Putamen (tissue), 1 donor: ENCODE results near the gene COL3A1.

Experiments used
- DNase-seq: peaks from one replicate; pipeline ENCODE4 v3.0.0-alpha.2; 2016; ENCODE audit warnings: low spot score

COL3A1 gene

DNA sequence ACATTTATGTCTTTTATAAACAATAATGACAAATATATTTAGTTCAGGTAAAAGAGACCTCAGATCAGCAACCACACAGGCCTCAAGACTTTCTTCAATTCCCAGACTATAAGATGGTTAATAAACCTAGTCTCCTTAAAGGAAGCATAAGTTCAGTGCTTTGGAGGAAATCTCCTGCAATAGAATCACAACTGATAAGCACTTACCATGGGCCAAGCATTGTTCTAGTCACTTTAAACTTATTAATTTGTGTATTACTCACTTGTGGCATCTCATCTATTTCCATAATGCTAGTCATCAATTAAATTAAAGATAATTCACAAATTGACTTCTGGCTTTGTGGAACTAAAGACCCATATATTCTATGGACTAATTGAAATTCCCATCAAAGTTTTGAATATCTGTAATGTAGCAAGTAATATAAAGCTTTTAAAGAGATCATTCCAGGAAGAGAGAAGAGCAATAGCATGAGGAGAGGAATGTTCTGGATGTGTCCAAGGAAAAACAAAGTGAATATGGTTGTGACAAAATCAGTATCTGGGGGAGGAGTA lies 42.2 kb downstream of the COL3A1 start:
- DNase-seq, result no peak

DNA sequence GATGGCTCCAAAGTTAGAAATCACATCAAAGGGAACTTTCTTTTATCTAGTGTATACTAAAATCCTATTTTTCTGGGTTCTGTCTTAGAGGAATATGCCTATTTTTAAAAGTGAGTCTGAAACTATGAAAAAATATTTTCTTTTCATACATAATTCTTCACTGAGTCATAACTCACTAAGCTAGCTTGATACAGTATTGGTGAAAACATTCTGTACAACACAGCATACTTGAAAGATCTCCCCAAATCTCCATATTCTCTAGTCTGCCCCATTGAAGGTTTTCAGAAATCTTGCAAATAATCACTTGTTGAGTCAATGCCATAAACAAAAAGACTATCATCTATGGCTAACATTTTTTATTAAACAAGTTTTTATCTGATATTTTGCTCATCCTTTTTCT lies 44.5 kb downstream of the COL3A1 start:
- DNase-seq, result no peak

DNA sequence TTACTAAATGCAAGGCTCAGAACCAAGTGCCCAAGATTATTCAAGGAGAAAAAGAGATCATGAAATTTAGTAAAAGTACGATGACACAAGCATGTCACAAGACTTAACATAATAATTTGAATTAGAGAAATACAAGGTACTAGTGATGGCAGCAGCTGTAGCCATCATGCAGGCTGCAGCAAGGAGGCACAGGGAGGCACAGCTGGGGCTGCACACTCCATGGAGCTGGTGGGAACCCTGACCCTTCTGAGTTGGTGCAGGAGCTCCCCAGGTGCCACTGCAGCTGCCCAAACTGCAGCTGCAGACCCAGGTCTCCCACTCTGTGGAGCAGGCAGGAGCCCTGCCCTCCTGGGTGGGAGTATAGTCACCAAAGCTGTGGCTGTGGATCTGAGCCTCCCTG lies 46.0 kb downstream of the COL3A1 start:
- DNase-seq, result no peak

DNA sequence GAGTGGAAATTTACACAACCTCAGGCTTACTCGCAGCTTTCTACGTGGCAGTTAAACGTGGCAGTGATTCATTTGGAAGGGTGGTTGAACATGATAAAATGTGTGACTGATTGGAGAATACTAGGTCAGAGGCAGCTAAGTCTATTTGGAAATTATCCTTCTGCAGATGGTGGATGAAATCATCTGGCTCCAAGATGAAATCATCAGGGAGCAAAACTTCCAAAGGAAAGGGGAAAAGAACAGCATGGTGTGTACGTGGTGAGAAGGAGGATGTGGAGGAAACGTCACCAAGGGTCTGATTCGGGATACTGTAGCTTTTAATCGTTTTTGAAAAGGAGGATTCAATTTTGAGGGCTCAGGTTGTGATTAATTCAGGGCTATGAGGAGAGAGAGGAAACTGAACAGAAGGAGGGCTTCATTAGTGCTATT lies 47.9 kb downstream of the COL3A1 start:
- DNase-seq, result no peak

DNA sequence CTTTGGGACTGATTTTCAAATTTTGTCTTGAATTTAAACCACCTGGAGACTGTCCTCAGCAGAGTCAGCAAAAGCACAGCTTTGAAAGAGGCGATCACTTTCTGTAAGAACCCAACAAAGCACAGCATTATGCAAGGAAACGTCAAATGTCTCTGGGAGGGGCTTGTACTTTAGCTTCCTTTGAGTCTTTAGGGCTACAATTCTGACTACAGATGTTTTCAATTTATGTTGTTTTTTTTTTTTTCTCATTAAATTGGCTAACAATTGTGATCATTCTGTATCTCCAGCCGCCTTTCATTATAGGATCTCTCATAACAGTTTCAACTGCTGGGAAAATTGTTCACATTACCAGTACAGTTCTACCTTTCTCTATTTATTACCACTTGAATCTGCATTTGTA lies 48.3 kb downstream of the COL3A1 start:
- DNase-seq, result no peak

DNA sequence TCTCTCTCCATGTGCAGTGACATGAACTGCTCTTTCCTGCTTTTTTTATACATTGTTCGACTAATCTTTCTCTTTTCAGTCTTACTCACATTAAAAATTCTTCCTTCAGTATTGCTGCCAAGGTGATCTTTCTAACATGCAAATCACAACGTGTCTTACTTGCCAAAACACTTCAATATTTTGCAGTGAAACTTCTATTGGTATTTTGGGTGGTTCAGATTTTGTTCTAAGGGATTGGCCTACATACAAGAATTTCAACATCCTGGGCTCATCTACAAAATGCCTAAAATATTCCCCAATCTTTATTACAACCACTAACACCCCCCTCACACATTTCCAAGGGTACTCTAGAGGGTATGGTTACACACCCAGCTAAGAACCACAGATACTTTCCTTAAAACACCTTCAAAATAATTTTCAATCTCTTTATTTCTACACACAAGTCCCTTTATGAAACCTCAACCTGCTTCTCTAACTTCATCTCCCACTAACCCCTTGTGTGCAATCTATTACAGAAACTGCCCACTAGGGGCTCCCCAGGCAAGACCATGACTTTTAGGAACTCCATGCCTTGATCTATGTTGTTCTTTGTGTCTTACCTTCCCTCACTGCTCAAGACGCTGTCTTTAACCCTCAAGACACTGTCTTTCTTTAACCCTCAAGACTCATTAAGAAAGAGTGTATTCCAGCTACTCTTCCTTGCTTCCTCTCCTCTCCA lies 50.9 kb downstream of the COL3A1 start:
- DNase-seq, result peak; percentile 25

DNA sequence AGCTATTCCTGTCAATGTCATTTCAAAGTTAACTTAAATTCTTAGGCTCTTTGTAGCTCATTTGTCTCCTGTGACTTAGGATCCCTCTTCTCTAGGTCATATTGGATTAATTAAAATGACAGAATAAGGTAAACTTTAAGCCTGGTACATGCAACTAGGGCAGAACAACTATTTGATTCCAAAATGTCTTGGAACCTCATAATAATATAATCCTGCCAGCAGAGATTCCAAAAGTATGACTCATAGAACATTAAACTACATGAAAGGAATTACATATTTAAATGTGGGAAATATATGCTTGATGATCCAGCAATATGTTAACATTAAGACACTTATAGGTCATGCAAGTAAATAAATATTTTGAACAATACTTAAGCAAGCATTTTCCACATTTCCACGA lies 63.3 kb downstream of the COL3A1 start:
- DNase-seq, result no peak

DNA sequence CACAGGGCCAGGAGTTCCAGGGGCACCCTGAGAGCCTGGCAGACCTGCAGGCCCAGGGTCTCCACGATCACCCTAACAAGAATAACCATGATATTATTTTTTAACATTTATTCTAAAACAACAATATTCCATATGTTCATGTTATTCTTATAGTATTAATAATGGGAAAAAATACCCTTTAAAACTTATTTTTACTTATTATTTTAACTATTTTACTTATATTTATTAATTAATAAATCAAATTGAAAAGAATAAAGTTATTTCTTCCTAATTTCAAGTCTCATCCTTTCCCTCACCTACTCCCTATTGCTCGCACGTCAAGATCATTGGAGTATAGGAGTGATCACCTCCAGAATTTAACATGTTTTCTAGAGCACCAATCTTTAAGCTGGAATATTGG lies 71.7 kb downstream of the COL3A1 start:
- no peak for DNase-seq

DNA sequence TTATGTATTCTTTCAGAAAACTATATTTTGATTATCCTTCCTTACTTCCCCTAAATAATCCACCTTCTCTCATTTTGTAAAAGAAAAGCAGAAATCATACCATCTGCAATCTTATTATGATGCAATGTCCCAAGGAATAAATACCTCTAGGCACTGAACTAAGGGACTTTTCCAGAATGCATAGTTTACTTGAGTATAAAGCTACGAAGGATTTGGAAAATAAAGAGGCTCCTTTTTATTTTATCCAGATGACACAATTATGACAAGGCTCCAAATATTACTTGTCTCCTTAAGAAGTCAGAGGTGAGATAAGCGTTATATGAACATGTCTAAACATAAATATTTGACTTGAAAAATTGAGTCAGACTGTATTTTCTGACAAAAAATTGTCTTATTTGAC lies 72.1 kb downstream of the COL3A1 start:
- DNase-seq, result no peak

DNA sequence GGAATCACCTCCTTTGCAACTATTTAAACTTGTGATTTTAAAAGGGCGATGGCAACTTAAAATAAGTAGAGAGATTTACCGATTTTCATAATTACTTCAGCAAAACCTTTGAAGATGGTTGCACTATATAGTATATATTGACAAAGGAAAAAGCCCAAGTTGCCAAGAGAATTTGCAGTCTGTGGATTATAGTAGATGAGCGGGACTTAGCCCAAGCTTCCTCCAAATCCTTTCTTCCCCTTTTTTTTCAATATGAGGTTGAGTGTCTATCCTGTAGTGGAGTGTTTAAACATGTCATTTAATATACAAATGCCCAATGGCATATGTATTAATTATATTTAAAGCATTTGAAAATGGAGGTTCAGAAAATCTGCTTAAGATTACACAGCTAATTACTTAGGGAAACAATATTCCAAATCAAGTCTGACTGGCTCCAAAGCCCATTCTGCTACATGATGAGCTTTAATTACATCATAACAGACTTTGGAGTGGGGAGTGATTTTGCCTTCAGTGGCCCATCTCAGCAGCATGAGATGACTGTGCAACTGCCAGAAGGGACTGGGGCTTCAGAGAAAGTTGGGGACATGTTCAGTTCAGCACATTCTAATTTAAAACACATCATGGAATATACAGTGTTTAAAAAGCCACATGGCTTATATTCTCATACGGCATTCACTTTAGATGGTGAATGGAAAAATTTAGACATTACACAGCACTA lies 73.2 kb downstream of the COL3A1 start:
- DNase-seq, result no peak

DNA sequence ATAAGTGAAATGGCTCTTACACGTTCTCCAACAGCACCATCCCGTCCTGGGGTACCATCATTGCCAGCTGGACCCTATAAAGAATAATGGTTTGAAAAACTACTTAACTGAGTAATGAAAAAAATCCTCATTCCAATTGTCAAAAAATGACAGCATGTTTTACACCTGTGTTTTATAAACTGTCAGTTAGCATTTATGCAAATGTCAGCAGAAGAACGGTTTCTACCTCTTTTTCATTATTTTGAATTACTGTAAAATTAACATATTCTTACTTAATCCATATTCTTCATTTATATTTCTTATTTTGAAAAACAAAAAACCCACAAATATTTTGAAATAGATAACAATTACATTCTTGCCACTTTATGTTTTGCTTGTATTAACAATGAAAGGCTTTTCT lies 74.0 kb downstream of the COL3A1 start:
- no peak for DNase-seq

DNA sequence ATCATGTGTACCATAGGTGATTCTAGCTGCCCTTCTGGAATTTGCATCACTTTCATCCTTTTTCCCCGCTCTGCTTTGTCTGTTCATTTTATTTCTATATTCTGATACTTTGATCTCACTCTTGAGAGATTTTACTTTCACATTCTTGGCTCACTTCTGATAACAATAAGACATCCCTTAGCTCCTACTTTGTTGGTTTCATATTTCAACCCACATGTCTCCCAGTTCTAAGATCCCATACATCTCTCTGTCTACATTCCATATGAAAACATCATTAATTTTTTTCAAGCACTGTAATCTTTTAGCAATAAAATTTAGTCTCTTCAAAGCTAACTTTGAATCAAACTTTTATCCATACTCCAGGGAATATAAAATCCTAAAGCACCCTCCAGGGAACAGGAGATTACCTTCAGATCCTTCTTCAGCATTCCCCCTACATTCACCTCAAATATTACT lies 75.6 kb downstream of the COL3A1 start:
- DNase-seq, result no peak

DNA sequence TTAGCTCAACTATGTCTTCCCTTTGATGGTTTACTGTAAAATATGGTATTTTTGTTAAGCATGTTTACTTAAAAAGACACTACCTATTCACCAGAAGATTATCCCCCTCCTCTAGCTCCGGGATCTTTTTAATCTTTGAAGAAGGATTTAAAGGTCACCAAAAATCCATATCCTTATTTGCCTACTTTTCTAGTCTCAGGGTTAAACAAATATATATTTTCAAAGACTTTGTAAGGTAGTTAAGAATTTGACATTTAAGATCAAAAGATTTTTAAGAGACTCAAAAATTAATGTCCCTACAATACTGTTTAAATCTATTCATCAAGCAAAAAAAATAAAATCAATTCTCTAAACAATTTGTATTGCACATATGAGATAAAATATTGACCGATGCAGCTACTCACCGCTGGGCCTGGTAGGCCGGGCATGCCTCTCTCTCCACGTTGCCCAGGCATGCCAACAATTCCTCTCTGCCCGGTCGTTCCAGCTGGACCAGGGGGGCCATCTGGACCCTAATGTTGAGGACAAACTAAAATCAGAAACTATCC lies 76.1 kb downstream of the COL3A1 start:
- no peak for DNase-seq

DNA sequence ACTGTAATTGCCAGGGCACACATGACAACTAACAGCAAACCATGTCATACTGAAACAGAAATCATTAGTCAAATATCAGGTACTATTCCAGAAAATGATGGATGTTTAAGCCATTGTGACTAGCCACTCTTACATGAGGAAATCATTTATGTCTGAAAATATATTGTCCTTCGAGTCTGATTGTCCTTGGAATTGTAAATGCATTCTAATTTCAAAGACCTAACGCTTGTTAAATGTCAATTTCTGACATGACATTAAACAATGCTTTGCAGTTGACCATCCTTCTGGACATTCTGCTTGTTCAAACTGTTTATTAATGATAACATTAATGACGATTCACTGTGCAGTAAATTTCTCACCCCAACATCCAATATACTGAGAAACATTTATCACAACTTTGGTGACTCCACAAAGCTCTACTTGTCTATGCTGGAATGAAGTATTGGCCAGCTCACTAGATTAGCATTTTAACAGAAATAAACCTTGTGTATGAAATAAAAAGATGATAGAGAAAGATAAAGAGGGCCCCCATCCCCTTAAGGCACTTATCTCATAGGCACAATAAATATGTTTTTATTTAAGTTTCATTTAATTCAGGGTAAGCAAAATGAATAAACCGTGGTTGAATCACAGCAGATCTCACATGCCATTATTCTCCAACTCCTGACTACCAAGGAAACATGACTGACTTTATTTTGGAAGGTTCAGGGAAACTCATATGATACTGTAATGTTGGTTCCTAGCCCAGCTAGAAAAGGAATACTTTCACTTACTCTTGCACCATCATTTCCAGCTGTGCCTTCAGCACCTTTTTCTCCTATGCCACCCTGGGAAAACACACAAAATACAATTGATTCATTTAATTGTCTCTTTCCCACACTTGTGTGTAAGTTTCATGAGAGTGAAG lies 82.3 kb downstream of the COL3A1 start:
- DNase-seq, result no peak

DNA sequence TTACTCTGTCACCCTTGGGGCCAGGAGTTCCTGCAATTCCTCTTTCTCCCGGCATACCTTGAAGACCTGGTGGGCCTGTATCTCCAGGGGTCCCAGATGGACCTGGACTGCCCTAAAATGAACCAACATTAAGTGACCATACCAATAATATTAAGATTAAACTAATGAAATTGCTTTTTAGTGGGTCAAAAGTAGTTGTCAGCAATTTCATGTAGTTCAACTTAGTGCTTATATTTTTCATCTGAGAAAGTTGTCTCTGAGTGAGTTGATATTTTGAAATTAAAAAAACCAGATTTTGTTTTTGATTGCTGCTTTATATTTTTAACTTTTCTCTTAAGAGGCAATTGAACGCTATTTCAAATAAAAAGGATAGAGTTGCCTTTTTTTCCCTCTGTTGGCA lies 83.1 kb downstream of the COL3A1 start:
- DNase-seq, result no peak

DNA sequence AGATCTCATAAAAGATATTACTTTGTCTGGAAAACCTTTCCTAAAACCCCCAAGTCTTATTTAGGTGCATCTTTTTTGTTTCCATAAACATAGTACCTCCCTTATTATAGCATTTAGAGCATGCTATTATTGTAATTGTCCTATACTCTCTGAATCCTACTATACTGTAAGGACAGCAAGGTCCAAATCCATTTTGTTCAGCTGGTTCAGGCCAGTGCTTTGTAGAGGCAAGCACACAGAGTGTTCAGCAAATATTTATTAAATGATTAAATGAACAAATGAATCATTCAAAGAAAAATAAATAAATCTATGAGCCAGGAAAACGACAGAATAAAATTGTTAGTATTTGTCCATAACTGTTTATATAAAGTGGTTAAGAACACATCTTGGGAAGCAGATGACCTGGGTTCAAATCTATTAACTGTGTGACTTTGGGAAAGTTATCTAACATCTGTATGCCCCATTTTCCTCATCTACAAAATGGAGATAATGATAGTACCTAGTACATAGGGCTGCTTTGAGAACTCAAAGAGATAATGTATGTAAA lies 86.0 kb downstream of the COL3A1 start:
- DNase-seq, result no peak
